GM23338 (cell line): ENCODE data around the gene VPS36.

Experiments used
- CREB1 ChIP-seq: fragments of 250-450 bp; sonication (Bioruptor Pico); IDR thresholded peaks from 2 replicates; pipeline ENCODE4 v1.5.0; 2020; ENCODE audit warnings: low read depth, mild to moderate bottlenecking, moderate library complexity
- CTCF ChIP-seq, 2 experiments: fragments of 200-600 bp in 1 of 2; sonication (generic) in 1 of 2; conservative IDR thresholded peaks; 2 replicates each; pipeline versions ENCODE4 v1.5.1 to v1.6.1; 2016 to 2017; ENCODE audit warnings: antibody characterized with exemption in 2 of 2, low read depth in 2 of 2, mild to moderate bottlenecking in 2 of 2, moderate library complexity in 1 of 2
- ETS1 ChIP-seq: IDR thresholded peaks from 2 replicates; pipeline ENCODE4 v1.6.1; 2016; ENCODE audit warnings: antibody characterized with exemption
- EZH2 ChIP-seq: fragments of 200-600 bp; sonication (generic); IDR thresholded peaks from one replicate; pipeline ENCODE4 v1.8.0; 2017; ENCODE audit warnings: antibody characterized with exemption, mild to moderate bottlenecking, low read depth; ENCODE audit not compliant: unreplicated experiment
- EZH2phosphoT487 ChIP-seq: fragments of 200-600 bp; sonication (generic); IDR thresholded peaks from one replicate; pipeline ENCODE4 v1.8.1; 2018; ENCODE audit warnings: antibody characterized with exemption; ENCODE audit not compliant: unreplicated experiment
- JUNB ChIP-seq: IDR thresholded peaks from one replicate; pipeline ENCODE4 v1.6.1; 2016; ENCODE audit warnings: antibody characterized with exemption; ENCODE audit not compliant: unreplicated experiment
- NANOG ChIP-seq: IDR thresholded peaks from 2 replicates; pipeline ENCODE4 v1.6.1; 2016; ENCODE audit warnings: antibody characterized with exemption, borderline replicate concordance
- POLR2AphosphoS5 ChIP-seq: IDR thresholded peaks from 2 replicates; pipeline ENCODE4 v1.6.1; 2016; ENCODE audit warnings: antibody characterized with exemption, low read depth
- REST ChIP-seq: IDR thresholded peaks from one replicate; pipeline ENCODE4 v1.6.1; 2018; ENCODE audit warnings: antibody characterized with exemption; ENCODE audit not compliant: unreplicated experiment
- STAT1 ChIP-seq: IDR thresholded peaks from one replicate; pipeline ENCODE4 v1.6.1; 2016; ENCODE audit warnings: antibody characterized with exemption; ENCODE audit not compliant: unreplicated experiment
- ZNF114 ChIP-seq: fragments of 250-450 bp; sonication (Bioruptor Pico); IDR thresholded peaks from 2 replicates; pipeline ENCODE4 v1.5.0; 2020; ENCODE audit warnings: mild to moderate bottlenecking, moderate library complexity
- ZNF331 ChIP-seq: fragments of 250-450 bp; sonication (Bioruptor Pico); IDR thresholded peaks from 2 replicates; pipeline ENCODE4 v1.5.0; 2020; ENCODE audit warnings: low read depth, mild to moderate bottlenecking, moderate library complexity
- ZNF462 ChIP-seq: fragments of 250-450 bp; sonication (Bioruptor Pico); IDR thresholded peaks from 2 replicates; pipeline ENCODE4 v1.5.0; 2020; ENCODE audit warnings: mild to moderate bottlenecking, moderate library complexity

- TF ChIP-seq CTCF (conservative IDR thresholded peaks at IDR 0.05; ENCODE audit: low read depth in 2 of 2) (no peak), JUNB (no peak), POLR2AphosphoS5 (no peak), CREB1 (CRISPR knock-in tag) (no peak), EZH2phosphoT487 (no peak), EZH2 (no peak), REST (no peak), NANOG (no peak), ETS1 (no peak), ZNF114 (no peak), ZNF331 (CRISPR knock-in tag) (no peak), STAT1 (no peak), ZNF462 (no peak)
Measured at GRCh38 chr13:52387721-52388120, 62.7 kb downstream of the VPS36 start.
